NCI-H2196 treated with DMSO at 0.1 percent for 48 hours (cell line): ENCODE data around the gene KRT5.
"Not testable (repeated sequence)": the region's sequence is repeated elsewhere in the genome, so short reads cannot be mapped to it uniquely, and the experiment has no call there.

Experiments used
- DNase-seq: peaks from one replicate; lab custom pipeline; 2025; ENCODE audit not compliant: unreplicated experiment; lab: John Stamatoyannopoulos, UW

KRT5 gene

GRCh38 chr12:52521568-52522266 lies 1.5 kb upstream of the KRT5 start:
- DNase-seq = no peak

- no peak for DNase-seq
These were observed 977 bp upstream of the KRT5 start for GRCh38 chr12:52521175-52521567.

GRCh38 chr12:52519387-52519703 lies 849 bp downstream of the KRT5 start:
- no peak for DNase-seq

- DNase-seq = no peak
These were observed 1.4 kb downstream of the KRT5 start for GRCh38 chr12:52518574-52519386.

- DNase-seq = no peak
These were observed 2.3 kb downstream of the KRT5 start for GRCh38 chr12:52517888-52518287.

GRCh38 chr12:52517005-52517835 lies 3.0 kb downstream of the KRT5 start:
- DNase-seq = no peak

GRCh38 chr12:52515927-52516831 lies 4.0 kb downstream of the KRT5 start:
- DNase-seq = no peak

- no peak for DNase-seq
These were observed 4.9 kb downstream of the KRT5 start for GRCh38 chr12:52515319-52515646.

- no peak for DNase-seq
These were observed 5.5 kb downstream of the KRT5 start for GRCh38 chr12:52514471-52515318.

- DNase-seq = no peak
These were observed 6.5 kb downstream of the KRT5 start for GRCh38 chr12:52513736-52514135.

- no peak for DNase-seq
These were observed 12.0 kb downstream of the KRT5 start for GRCh38 chr12:52508211-52508610.

GRCh38 chr12:52506858-52507715 lies 13.1 kb downstream of the KRT5 start:
- DNase-seq = no peak

GRCh38 chr12:52502877-52503276 lies 17.3 kb downstream of the KRT5 start:
- no peak for DNase-seq

GRCh38 chr12:52501490-52501889 lies 18.7 kb downstream of the KRT5 start:
- no peak for DNase-seq

- not testable (repeated sequence) for DNase-seq
These were observed 19.6 kb downstream of the KRT5 start for GRCh38 chr12:52500574-52500973.

GRCh38 chr12:52499806-52500560 lies 20.2 kb downstream of the KRT5 start:
- no peak for DNase-seq

- no peak for DNase-seq
These were observed 21.2 kb downstream of the KRT5 start for GRCh38 chr12:52498946-52499345.

GRCh38 chr12:52497975-52498374 lies 22.2 kb downstream of the KRT5 start:
- DNase-seq = no peak
